CD4-positive, alpha-beta T cell treated with Interleukin-10 for 1 hour (primary cell): ENCODE data around the gene MRPL43.
A peak's percentile ranks its signal among the peaks of the same experiment; 100 is the strongest.
"Not testable (repeated sequence)": the region's sequence is repeated elsewhere in the genome, so short reads cannot be mapped to it uniquely, and the experiment has no call there.

Experiments used
- DNase-seq: peaks from one replicate; pipeline ENCODE4 v3.0.0-alpha.2; 2020

The MRPL43 gene

GRCh38 chr10:100986952-100987684, at the start of gene MRPL43, which contains the start of gene TWNK:
TSS of gene MRPL43 (minus strand) at chr10:100987497. CDS start at chr10:100987443, 54 bp downstream.
TSS of gene TWNK (plus strand) at chr10:100987543. CDS start at chr10:100988211, 668 bp downstream.
- peak; percentile 84 for DNase-seq

- DNase-seq: no peak
Measured at GRCh38 chr10:101036726-101037125, 49.4 kb upstream of the MRPL43 start.

GRCh38 chr10:101035916-101036702, 48.8 kb upstream of the MRPL43 start:
- DNase-seq: no peak

GRCh38 chr10:101035314-101035713, 48.0 kb upstream of the MRPL43 start:
- no peak for DNase-seq

- DNase-seq: not testable (repeated sequence)
Measured at GRCh38 chr10:101034404-101034803, 47.1 kb upstream of the MRPL43 start.

- DNase-seq: no peak
Measured at GRCh38 chr10:101033276-101033675, 46.0 kb upstream of the MRPL43 start.

GRCh38 chr10:101032637-101033224, 45.4 kb upstream of the MRPL43 start:
- peak; percentile 51 for DNase-seq

GRCh38 chr10:101031796-101032636, 44.7 kb upstream of the MRPL43 start:
- DNase-seq: peak; percentile 85

GRCh38 chr10:101031128-101031795, 44.0 kb upstream of the MRPL43 start, which contains the start of the genes PDZD7 and SFXN3:
TSS of gene PDZD7 (minus strand) at chr10:101031129. CDS start at chr10:101030219, 910 bp downstream.
TSS of gene SFXN3 (plus strand) at chr10:101031234. CDS start at chr10:101034695, 3,461 bp downstream.
- peak; percentile 96 for DNase-seq

- DNase-seq: no peak
Measured at GRCh38 chr10:101030496-101031127, 43.3 kb upstream of the MRPL43 start.

- DNase-seq: no peak
Measured at GRCh38 chr10:101029520-101030295, 42.4 kb upstream of the MRPL43 start.

- DNase-seq: no peak
Measured at GRCh38 chr10:101028446-101029337, 41.4 kb upstream of the MRPL43 start.

GRCh38 chr10:101027106-101027720, 39.9 kb upstream of the MRPL43 start:
- DNase-seq: no peak

GRCh38 chr10:101022967-101023705, 35.8 kb upstream of the MRPL43 start:
- no peak for DNase-seq

GRCh38 chr10:101021692-101022251, 34.5 kb upstream of the MRPL43 start:
- no peak for DNase-seq

- no peak for DNase-seq
Measured at GRCh38 chr10:101021239-101021638, 33.9 kb upstream of the MRPL43 start.

GRCh38 chr10:101020427-101021075, 33.3 kb upstream of the MRPL43 start:
- no peak for DNase-seq

GRCh38 chr10:101019440-101019703, 32.1 kb upstream of the MRPL43 start:
- DNase-seq: no peak
